K562 (cell line): ENCODE measurements around the gene RAB3D. TPM values are rescaled to one million over a fixed set of nuclear protein-coding genes. Genes with fewer than 3 reads are reported as not detected.
A peak's percentile ranks its signal among the peaks of the same experiment; 100 is the strongest.

Experiments
- ARHGAP35 ChIP-seq: fragments of 450-650 bp; IDR thresholded peaks from 2 replicates; pipeline ENCODE4 v1.6.1; 2018; ENCODE audit not compliant: partially characterized antibody
- ARID1B ChIP-seq: fragments of 450-650 bp; IDR thresholded peaks from 2 replicates; pipeline ENCODE4 v1.6.1; 2016; ENCODE audit warnings: antibody characterized with exemption, mild to moderate bottlenecking, inconsistent platforms
- GABPB2 ChIP-seq: fragments of 250-450 bp; sonication (Bioruptor Pico); conservative IDR thresholded peaks from 2 replicates; pipeline ENCODE4 v1.5.1; 2021; ENCODE audit warnings: mild to moderate bottlenecking
- HDAC1 ChIP-seq, 2 experiments: fragments of 450-650 bp; IDR thresholded peaks; 2 replicates each; pipeline ENCODE4 v1.6.1; 2016 to 2017; ENCODE audit warnings: inconsistent platforms in 1 of 2, mild to moderate bottlenecking in 1 of 2, moderate library complexity in 1 of 2
- HNRNPUL1 ChIP-seq: fragments of 200-400 bp; formaldehyde crosslinking; IDR thresholded peaks from 2 replicates; pipeline ENCODE4 v1.6.1; 2017; ENCODE audit warnings: low read length
- MCM7 ChIP-seq, 2 experiments: fragments of 450-650 bp; IDR thresholded peaks; 2 replicates each; pipeline ENCODE4 v1.6.1; 2016 to 2018
- MECOM ChIP-seq: fragments of 250-450 bp; sonication (Bioruptor Pico); IDR thresholded peaks from 2 replicates; pipeline ENCODE4 v1.8.0; 2022; ENCODE audit warnings: inconsistent platforms
- NCOA2 ChIP-seq, 2 experiments: fragments of 450-650 bp; IDR thresholded peaks; 2 replicates each; pipeline ENCODE4 v1.6.1; 2018; ENCODE audit warnings: mild to moderate bottlenecking in 2 of 2, moderate library complexity in 1 of 2; ENCODE audit not compliant: partially characterized antibody in 2 of 2
- NFE2 ChIP-seq: IDR thresholded peaks from 2 replicates; pipeline ENCODE4 v1.6.1; 2014; ENCODE audit warnings: antibody characterized with exemption, low read depth
- PHF8 ChIP-seq: fragments of 200-600 bp; sonication (generic); IDR thresholded peaks from 2 replicates; pipeline ENCODE4 v1.6.1; 2012; ENCODE audit warnings: mixed run types, mild to moderate bottlenecking, inconsistent platforms, low read length, moderate library complexity, borderline replicate concordance
- RBFOX2 ChIP-seq: fragments of 200-400 bp; formaldehyde crosslinking; IDR thresholded peaks from 2 replicates; pipeline ENCODE4 v1.6.1; 2017; ENCODE audit warnings: low read depth, mild to moderate bottlenecking, low read length, moderate library complexity
- RBM17 ChIP-seq: fragments of 200-400 bp; formaldehyde crosslinking; IDR thresholded peaks from 2 replicates; pipeline ENCODE4 v1.6.1; 2017; ENCODE audit warnings: low read depth, mild to moderate bottlenecking, low read length, borderline replicate concordance
- RFX7 ChIP-seq: fragments of 250-450 bp; sonication (Bioruptor Pico); IDR thresholded peaks from 2 replicates; pipeline ENCODE4 v1.5.1; 2021; ENCODE audit warnings: mild to moderate bottlenecking
- TEAD1 ChIP-seq, 2 experiments: fragments of 450-650 bp in 1 of 2; sonication (generic) in 1 of 2; formaldehyde crosslinking; IDR thresholded peaks; 2 replicates each; pipeline versions ENCODE4 v1.4.0 to v1.8.0; 2020 to 2022; ENCODE audit warnings: mild to moderate bottlenecking in 2 of 2, missing genetic modification reagents in 1 of 2
- ZNF124 ChIP-seq: sonication (generic); formaldehyde crosslinking; IDR thresholded peaks from 2 replicates; pipeline ENCODE4 v1.8.1; 2022; ENCODE audit warnings: missing genetic modification reagents
- ZNF143 ChIP-seq: sonication (generic); formaldehyde crosslinking; IDR thresholded peaks from 2 replicates; pipeline ENCODE4 v1.9.0; 2022; ENCODE audit warnings: mild to moderate bottlenecking, missing genetic modification reagents
- ZNF444 ChIP-seq: fragments of 250-450 bp; sonication (Bioruptor Pico); IDR thresholded peaks from 2 replicates; pipeline ENCODE4 v1.4.0; 2020; ENCODE audit warnings: mild to moderate bottlenecking, moderate library complexity
- ZNF507 ChIP-seq: conservative IDR thresholded peaks from 2 replicates; pipeline ENCODE4 v1.6.1; 2017; ENCODE audit warnings: missing genetic modification characterization, missing compliant biosample characterization
- polyA plus RNA-seq, 8 experiments: library from polyadenylated mRNA; depleted of rRNA in 4 of 8; stranded (reverse) in 5 of 8; unstranded in 3 of 8; fragments of >200 nt; fragmentation: Nextera tagmentation in 2 of 8; fragmentation: Illumina TruSeq in 1 of 8; extraction: Ambion mirVana in 2 of 8; extraction: Trizol in 1 of 8; gene quantifications; 2 replicates each; pipeline versions ENCODE4 v1.2.1 to v1.2.3, GENCODE V29; 2011 to 2014; ENCODE audit warnings: inconsistent platforms in 1 of 8, missing spikeins in 1 of 8
- total RNA-seq, 7 experiments: library from RNA; depleted of rRNA in 6 of 7; stranded (reverse); fragments of >200 nt in 6 of 7; fragmentation: Illumina TruSeq in 2 of 7; extraction: Trizol in 2 of 7; gene quantifications; 2 replicates each; pipeline versions ENCODE4 v1.2.1 to v1.2.3, GENCODE V29; 2011 to 2021; ENCODE audit warnings: low replicate concordance in 1 of 7
- TF ChIP-seq, protein P1 (sequence below): sonication (generic); formaldehyde crosslinking; IDR thresholded peaks from 2 replicates; pipeline ENCODE4 v1.9.0; 2022; ENCODE audit warnings: mild to moderate bottlenecking, missing genetic modification reagents
- TF ChIP-seq, protein P2 (sequence below): sonication (generic); formaldehyde crosslinking; IDR thresholded peaks from 2 replicates; pipeline ENCODE4 v1.8.0; 2022; ENCODE audit warnings: mild to moderate bottlenecking, missing genetic modification reagents
- TF ChIP-seq, protein P3 (sequence below): fragments of 450-650 bp; IDR thresholded peaks from 2 replicates; pipeline ENCODE4 v1.6.1; 2018; ENCODE audit not compliant: partially characterized antibody
- TF ChIP-seq, protein P4 (sequence below): fragments of 450-650 bp; IDR thresholded peaks from 2 replicates; pipeline ENCODE4 v1.6.1; 2016; ENCODE audit warnings: antibody characterized with exemption
- TF ChIP-seq, protein P5 (sequence below): fragments of 250-450 bp; sonication (Bioruptor Pico); IDR thresholded peaks from 2 replicates; pipeline ENCODE4 v1.8.0; 2021; ENCODE audit warnings: moderate library complexity, mild to moderate bottlenecking, inconsistent platforms

Gene RAB3D
- total and polyA plus RNA-seq, 9 of the 15 experiments (the other 6 are each of a cell fraction or from before 2014, with no cell fraction given): 0.34 to 3.3 (median 1.3) TPM

DNA sequence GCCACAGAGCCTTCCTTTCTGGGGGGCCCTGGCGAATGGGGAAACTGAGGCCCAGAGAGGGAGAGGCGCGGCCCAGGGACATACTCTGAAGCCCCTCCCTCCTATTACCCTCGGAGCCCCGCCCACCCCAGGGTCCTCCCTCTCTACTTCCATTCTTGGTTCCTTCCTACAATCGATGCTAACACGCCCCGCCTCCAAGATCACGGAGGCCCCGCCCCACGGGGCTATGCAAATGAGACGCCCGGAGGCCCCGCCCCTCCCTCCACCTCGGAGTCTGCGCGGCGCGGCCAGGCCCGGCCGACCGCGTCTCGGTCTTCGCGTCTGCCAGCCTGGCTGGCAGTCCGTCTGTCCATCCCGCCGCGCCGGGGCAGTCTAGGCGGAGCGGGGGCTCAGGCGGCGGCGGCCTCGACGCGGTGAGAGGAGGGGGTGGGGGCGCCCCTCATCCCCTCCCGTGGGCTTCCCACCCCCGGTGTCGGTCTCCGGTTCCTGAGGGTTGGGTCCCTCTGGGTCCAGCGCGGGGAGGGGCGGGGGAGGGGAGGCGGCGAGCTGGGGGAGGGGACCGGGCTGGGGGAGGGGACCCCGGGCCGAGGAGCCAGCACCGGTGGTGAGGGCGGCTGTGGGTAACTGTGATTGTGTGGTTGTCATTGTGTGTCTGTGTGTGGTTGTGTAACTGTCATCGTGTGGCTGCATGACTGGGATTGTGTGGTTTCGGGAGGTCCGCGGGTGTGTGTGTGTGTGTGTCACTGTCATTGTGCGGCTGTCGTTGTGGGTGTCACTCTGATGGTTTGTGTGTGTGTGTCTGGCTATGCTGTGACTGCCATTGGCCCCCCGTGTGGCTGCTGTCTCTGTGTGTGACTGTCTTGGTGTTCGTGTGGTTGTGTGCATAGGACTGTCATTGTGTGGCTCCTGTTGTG is 16.0 kb upstream of the RAB3D start, which contains the start of gene PLPPR2 (continued):
- TF ChIP-seq RBFOX2 (peak; percentile 73), ZNF444 (CRISPR knock-in tag) (no peak), HNRNPUL1 (no peak), ZNF124 (CRISPR knock-in tag) (no peak), HDAC1 (IDR thresholded peaks at IDR 0.05) (peak in 1 of 2 experiments; percentile 69; a peak in 1 of 4 replicates), PHF8 (peak; percentile 64; the same call in 1 of the 2 replicates), ARID1B (peak; percentile 54), MECOM (CRISPR knock-in tag) (no peak), RFX7 (CRISPR knock-in tag) (no peak), TEAD1 (CRISPR knock-in tag; IDR thresholded peaks at IDR 0.05) (no peak), MCM7 (IDR thresholded peaks at IDR 0.05) (no peak; a peak in 1 of 4 replicates), RBM17 (no peak), ZNF507 (tag) (no peak), GABPB2 (CRISPR knock-in tag) (no peak), ARHGAP35 (peak; percentile 82), NFE2 (no peak), NCOA2 (IDR thresholded peaks at IDR 0.05; ENCODE audit: partially characterized antibody in 2 of 2) (no peak), ZNF143 (CRISPR knock-in tag) (no peak)
- TF ChIP-seq, protein P1, sequence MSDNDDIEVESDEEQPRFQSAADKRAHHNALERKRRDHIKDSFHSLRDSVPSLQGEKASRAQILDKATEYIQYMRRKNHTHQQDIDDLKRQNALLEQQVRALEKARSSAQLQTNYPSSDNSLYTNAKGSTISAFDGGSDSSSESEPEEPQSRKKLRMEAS (CRISPR knock-in tag): peak; percentile 52
- TF ChIP-seq, protein P2, sequence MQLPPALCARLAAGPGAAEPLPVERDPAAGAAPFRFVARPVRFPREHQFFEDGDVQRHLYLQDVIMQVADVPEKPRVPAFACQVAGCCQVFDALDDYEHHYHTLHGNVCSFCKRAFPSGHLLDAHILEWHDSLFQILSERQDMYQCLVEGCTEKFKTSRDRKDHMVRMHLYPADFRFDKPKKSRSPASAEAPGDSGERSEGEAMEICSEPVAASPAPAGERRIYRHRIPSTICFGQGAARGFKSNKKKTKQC: no peak
- TF ChIP-seq, protein P3, sequence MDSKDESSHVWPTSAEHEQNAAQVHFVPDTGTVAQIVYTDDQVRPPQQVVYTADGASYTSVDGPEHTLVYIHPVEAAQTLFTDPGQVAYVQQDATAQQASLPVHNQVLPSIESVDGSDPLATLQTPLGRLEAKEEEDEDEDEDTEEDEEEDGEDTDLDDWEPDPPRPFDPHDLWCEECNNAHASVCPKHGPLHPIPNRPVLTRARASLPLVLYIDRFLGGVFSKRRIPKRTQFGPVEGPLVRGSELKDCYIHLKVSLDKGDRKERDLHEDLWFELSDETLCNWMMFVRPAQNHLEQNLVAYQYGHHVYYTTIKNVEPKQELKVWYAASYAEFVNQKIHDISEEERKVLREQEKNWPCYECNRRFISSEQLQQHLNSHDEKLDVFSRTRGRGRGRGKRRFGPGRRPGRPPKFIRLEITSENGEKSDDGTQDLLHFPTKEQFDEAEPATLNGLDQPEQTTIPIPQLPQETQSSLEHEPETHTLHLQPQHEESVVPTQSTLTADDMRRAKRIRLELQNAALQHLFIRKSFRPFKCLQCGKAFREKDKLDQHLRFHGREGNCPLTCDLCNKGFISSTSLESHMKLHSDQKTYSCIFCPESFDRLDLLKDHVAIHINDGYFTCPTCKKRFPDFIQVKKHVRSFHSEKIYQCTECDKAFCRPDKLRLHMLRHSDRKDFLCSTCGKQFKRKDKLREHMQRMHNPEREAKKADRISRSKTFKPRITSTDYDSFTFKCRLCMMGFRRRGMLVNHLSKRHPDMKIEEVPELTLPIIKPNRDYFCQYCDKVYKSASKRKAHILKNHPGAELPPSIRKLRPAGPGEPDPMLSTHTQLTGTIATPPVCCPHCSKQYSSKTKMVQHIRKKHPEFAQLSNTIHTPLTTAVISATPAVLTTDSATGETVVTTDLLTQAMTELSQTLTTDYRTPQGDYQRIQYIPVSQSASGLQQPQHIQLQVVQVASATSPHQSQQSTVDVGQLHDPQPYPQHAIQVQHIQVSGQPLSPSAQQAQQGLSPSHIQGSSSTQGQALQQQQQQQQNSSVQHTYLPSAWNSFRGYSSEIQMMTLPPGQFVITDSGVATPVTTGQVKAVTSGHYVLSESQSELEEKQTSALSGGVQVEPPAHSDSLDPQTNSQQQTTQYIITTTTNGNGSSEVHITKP: peak; percentile 87
- TF ChIP-seq, protein P4, sequence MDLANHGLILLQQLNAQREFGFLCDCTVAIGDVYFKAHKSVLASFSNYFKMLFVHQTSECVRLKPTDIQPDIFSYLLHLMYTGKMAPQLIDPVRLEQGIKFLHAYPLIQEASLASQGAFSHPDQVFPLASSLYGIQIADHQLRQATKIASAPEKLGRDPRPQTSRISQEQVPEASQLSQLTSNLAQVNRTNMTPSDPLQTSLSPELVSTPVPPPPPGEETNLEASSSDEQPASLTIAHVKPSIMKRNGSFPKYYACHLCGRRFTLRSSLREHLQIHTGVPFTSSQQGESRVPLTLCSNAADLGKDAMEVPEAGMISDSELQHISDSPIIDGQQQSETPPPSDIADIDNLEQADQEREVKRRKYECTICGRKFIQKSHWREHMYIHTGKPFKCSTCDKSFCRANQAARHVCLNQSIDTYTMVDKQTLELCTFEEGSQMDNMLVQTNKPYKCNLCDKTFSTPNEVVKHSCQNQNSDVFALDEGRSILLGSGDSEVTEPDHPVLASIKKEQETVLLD: no peak
- TF ChIP-seq, protein P5, sequence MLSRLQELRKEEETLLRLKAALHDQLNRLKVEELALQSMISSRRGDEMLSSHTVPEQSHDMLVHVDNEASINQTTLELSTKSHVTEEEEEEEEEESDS (CRISPR knock-in tag): no peak
